Renal cortical epithelial cell (primary cell): Measurements from ENCODE around the gene FH. TPM values are rescaled to one million over a fixed set of nuclear protein-coding genes. Genes with fewer than 3 reads are reported as not detected.

Source experiments
- DNase-seq: peaks from one replicate; pipeline ENCODE4 v3.0.0-alpha.2; 2011; ENCODE audit warnings: low read depth
- total RNA-seq: library from RNA; depleted of rRNA; stranded (reverse); fragments of >200 nt; gene quantifications from 2 replicates; pipeline ENCODE4 v1.2.3, GENCODE V29; 2014

Gene FH
- total RNA-seq, 1 donor from 2014 or later: 85.8 TPM

DNA sequence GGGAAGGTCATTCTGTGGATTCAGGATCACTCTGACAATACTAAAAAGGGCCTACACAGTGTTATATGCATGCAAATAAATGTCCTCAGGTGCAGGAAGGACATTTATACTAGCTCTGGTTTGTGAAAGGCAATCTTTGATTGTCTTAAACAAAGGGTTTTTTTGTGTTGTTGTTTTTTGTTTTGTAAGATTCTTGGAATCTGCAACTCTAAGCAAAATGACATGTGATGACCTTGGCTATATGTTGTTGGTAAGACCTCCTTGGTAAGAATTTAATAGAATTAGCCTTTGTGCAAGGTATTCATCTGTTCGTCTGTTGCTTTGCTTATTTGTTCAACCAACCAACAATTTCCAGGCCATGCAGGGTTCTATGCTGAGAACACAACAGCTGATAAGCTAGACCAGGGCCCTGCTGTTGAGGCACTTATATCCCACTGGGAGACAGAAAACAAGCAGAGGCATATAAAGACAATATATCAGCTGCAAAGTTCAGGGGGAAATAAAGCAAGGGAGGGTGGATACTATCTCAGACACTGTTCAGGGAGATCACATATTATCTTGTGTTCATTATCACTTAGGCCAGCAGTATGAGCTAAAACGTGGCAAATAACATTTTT, 60.3 kb downstream of the FH start:
- DNase-seq: no peak

DNA sequence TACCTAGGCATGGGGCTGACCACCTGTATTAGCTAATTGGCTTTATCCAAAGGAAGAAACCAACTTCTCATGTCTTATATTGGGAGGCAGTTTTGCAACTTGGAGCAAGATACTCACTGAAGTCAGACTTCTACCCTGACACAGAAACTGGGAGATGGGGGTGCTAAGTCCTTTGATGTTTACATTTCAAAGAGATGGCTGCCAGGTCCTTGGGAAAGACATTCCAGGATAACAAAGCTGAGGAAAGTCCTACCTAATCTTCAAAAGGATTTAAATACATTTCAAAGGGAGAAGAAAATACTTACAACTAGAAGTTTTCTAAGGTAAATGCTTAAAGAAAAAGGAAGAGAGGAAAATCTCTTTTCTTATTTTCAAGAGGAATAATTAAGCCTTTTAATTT, 62.1 kb downstream of the FH start:
- DNase-seq: no peak

DNA sequence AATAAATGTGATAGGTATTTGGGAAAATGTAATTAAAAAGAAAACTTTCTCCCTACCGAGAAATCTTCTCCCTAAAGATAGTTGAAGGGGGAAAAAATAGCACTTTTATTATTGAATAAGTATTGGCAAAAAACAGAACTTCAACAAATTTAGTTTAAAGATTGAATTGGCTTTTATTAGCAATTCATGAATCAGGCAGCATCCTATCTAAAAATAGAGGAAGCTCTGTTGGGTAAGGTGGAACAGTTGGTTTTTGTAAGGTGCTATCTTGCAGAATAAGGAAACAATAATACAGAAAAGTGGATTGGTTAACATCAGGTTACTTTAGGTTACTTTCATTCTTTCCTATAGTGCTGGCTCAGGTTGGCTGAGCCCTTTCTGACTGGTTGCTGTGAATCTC, 62.8 kb downstream of the FH start:
- no peak for DNase-seq

DNA sequence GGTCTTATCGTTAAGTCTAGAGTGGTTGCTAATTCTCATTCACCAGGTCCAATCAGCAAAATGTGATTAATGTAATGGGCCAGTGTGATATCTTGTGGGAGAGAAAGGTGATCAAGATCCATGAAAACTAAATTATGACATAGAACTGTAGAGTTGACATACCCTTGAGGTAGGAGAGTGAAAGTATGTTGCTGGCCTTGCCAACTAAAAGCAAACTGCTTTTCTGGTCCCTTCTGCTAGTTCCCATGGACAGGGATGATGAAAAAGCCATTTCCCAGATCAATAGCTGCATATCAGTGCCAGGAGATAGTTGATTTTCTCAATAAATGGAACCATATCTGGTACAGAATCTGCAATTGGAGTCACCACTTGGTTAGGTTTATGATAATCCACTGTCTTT, 65.8 kb downstream of the FH start:
- no peak for DNase-seq

DNA sequence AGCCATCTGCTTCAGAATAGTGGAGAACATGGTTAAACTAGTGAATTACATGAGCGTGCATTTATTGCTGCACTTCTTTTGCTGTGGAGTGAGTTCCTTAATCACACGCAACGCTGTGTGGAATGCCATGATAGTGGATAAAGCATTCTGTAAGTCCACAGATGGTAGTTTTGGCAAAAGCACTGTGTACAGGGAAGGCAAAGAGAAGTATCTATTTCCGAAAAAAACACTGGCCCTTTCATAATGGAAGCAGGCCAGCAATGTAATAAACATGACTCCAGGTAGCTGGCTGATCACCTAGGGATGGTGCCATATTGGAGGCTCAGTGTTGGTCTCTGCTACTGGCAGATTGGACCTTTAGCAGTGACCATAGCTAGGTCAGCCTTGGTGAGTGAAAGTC, 67.6 kb downstream of the FH start:
- DNase-seq: no peak

Other genes with a start within 250 kb of the FH start
- not detected in 2 replicates for gene RGS7, start 162.6 kb downstream of the FH start, total RNA-seq
- gene KMO, start 12.6 kb upstream of the FH start, total RNA-seq: 2.8 and 11.3 TPM in 2 replicates
- gene CHML, start 120.6 kb upstream of the FH start, total RNA-seq: 13.9 and 14.0 TPM in 2 replicates
- 62.5 and 114 TPM in 2 replicates for gene OPN3, start 120.6 kb upstream of the FH start, total RNA-seq
- gene WDR64, start 132.5 kb upstream of the FH start, total RNA-seq: 0.35 TPM in 1 of 2 replicates, not detected in the other